GM13977 (cell line): ENCODE results near the gene THRB.
"Not testable (repeated sequence)": the region's sequence is repeated elsewhere in the genome, so short reads cannot be mapped to it uniquely, and the experiment has no call there.

Source experiments
- DNase-seq: peaks from one replicate; pipeline ENCODE4 v3.0.0; 2012; ENCODE audit warnings: low spot score
- in situ Hi-C: fragments of 300-500 bp; cut with MboI; formaldehyde crosslinking; loops from one replicate; pipeline ENCODE4 v1.12.0; 2022; ENCODE audit warnings: low sequenced_read_pairs, low pct_unique_long_range_greater_than_20kb, mixed read lengths, inconsistent platforms; ENCODE audit not compliant: unreplicated experiment
- TF ChIP-seq, protein P1 (sequence below): IDR thresholded peaks from 2 replicates; pipeline ENCODE4 v1.5.1; 2012; ENCODE audit warnings: mild to moderate bottlenecking, control low read depth; ENCODE audit not compliant: insufficient read depth; ENCODE audit errors: extremely low read depth, missing control alignments

The THRB gene

DNA sequence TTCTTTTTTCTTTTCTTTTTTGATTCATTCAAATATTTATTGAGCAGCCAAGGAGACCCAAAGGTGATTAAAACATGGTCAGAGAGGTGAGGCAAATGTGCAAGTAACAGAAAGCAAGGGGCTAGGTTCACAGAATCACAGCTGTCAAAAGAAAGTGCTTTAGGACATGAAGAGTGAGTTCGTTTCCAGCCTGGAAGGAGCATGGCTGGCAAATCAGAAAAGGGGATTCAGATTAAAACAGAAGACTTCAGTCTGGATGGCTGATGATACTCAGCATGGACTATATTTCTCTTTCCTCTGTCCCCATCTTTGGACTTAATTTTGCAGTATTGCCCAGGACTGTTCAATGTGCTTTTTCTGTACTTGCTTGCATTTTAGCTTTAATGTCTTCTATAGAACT, 398.4 kb downstream of the THRB start:
- TF ChIP-seq, protein P1, sequence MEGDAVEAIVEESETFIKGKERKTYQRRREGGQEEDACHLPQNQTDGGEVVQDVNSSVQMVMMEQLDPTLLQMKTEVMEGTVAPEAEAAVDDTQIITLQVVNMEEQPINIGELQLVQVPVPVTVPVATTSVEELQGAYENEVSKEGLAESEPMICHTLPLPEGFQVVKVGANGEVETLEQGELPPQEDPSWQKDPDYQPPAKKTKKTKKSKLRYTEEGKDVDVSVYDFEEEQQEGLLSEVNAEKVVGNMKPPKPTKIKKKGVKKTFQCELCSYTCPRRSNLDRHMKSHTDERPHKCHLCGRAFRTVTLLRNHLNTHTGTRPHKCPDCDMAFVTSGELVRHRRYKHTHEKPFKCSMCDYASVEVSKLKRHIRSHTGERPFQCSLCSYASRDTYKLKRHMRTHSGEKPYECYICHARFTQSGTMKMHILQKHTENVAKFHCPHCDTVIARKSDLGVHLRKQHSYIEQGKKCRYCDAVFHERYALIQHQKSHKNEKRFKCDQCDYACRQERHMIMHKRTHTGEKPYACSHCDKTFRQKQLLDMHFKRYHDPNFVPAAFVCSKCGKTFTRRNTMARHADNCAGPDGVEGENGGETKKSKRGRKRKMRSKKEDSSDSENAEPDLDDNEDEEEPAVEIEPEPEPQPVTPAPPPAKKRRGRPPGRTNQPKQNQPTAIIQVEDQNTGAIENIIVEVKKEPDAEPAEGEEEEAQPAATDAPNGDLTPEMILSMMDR, result no peak
- in situ Hi-C loops, result no loop called here
- DNase-seq, result no peak

DNA sequence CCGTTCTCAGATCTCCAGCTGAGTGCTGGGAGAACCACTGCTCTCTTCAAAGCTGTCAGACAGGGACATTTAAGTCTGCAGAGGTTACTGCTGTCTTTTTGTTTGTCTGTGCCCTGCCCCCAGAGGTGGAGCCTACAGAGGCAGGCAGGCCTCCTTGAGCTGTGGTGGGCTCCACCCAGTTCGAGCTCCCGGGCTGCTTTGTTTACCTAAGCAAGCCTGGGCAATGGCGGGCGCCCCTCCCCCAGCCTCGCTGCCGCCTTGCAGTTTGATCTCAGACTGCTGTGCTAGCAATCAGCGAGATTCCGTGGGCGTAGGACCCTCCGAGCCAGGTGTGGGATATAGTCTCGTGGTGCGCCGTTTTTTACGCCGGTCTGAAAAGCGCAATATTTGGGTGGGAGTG, 399.8 kb downstream of the THRB start:
- DNase-seq, in situ Hi-C loops: not testable (repeated sequence)

DNA sequence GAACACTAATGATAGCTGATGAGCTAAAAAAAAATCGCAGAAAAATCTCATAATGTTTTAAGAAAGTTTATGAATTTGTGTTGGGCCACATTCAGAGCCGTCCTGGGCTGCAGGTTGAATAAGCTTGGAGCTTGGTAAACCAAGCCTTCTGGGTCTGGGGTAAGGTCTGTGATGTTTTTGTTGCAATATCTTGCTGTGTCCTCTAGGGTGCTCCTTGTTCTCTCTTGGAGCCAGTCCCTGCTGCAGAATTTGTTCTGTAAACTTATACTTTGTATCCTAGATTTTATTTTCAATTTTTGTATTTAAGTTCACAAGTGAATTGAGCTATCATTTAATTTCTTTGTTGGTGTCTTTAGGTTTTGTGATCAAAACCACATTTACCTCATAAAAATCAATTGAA, 405.9 kb downstream of the THRB start:
- in situ Hi-C loops, result no loop called here
- peak; percentile 40 for DNase-seq

DNA sequence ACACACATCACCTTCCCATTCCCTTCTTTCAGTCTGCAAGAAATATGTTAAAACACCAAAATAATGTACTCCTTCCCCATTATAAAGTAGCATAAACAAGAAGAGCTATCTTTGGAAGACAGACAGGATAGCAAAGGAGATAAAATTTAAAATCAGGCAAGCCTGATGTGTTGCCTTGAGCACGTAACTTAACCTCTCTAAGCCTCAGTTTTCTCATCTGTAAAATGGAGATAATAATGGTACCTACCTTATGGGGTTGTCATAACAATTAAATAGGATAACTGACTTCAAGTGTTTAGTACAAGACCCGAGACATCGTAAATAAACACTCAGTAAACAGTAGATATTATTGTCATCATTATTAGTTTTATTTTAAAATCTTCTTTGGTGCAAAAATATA, 407.2 kb downstream of the THRB start:
- in situ Hi-C loops, result no loop called here
- TF ChIP-seq, protein P1, result no peak
- DNase-seq, result no peak

More for the DNA sequence above, 405.9 kb downstream of the THRB start:
- TF ChIP-seq, protein P1, result peak; percentile 47

DNA sequence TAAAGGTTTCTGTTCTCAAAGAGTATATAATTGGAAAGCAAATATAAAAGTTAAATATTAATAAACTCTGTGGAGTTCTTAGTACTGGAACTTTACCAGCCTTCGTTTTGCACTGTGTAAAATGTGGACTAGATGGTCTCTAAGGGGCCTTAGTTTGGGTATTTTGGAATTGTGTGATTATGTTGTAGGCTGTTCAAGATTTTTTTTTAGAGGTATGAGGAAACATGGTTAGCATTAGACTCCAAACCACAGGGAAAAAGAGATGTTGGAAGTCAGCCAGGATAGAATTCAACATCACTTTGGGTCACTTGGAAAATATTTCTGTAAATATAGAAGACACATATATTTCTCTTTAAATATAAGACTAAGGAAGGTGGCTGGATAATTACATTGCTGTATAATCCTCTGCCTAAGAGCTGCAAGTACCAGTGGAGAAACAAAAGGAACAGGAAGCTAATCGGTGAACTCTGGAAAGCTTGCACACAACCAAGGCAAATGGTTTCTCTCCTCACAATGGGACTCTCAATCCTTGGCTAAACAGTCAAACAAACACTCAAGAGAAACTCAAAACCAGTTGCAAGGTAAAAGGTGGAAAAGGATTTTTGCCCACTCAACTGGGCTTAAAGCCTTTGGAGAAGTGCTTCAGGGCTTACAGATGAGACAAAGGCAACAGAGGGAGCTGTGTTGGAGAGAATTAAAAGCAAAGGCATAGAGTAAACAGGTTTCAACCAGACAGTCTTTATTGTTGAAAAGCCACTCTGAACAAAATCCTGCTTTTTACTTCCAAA, 407.8 kb downstream of the THRB start:
- TF ChIP-seq, protein P1, result no peak
- in situ Hi-C loops, result no loop called here
- no peak for DNase-seq

DNA sequence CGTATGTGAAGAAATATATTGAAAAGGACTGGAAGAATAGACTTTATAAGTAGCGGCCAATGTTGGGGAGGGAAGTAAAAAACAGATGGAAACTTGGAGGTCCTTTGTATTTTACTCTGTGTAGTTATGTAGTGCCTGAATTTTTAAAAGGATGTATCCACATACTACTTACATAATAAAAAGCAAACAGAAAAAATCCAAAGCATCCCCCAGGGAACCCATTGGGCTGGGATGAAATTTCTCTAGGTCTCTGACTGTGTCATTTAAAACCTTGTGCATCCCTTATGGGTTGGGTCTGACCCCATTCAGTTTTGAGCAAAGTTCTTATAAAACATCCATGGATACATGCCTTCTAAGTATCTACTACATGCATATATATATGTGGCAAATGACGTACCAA, 408.4 kb downstream of the THRB start:
- in situ Hi-C loops, result no loop called here
- no peak for DNase-seq
- TF ChIP-seq, protein P1, result no peak

DNA sequence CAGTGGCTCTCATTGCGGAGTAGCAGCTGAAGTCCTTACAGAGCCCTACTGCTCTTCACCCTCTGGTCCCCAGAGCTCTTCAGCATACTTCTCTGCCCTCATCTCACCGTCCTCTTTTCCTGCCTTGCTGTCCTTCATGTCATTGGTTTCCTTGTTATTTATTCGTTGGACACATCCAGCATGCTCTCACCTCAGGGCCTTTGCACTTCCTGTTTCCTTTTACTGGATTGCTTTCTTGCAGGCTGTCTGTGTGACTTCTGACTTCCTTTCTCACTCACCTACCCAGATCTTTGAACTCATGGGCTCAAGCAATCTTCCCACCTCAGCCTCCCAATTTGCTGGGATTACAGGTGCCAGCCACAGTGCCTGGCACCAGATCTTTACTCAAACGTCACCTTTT, 422.5 kb downstream of the THRB start:
- in situ Hi-C loops, result no loop called here
- TF ChIP-seq, protein P1, result no peak
- no peak for DNase-seq
